ENCODE measurements around the gene IL17REL. TPM values are rescaled to one million over a fixed set of nuclear protein-coding genes. Genes with fewer than 3 reads are reported as not detected.
"Not testable (repeated sequence)": the region's sequence is repeated elsewhere in the genome, so short reads cannot be mapped to it uniquely, and the experiment has no call there.

IL17REL gene
- polyA plus RNA-seq, 1 experiment: not detected

GRCh38 chr22:49986325-49986724 is 26.2 kb downstream of the IL17REL start:
- Histone ChIP-seq H3K4me3 (ENCODE audit: low read depth, low read length) (no peak overlapping the region), H3K36me3 (ENCODE audit: control insufficient read depth, insufficient read depth, low read length) (no peaks in the 10 kb centered on the region), H3K27me3 (ENCODE audit: control insufficient read depth, insufficient read depth, low read length) (peaks cover 10% of the 10 kb centered on the region)
- ChIA-PET POLR2A (no interaction called here), CTCF (no interaction called here)
- DNase-seq (ENCODE audit: low read depth): no peak
- TF ChIP-seq CTCF (IDR thresholded peaks at IDR 0.05; ENCODE audit: insufficient read depth, low read depth, low read length): no peak

DNA sequence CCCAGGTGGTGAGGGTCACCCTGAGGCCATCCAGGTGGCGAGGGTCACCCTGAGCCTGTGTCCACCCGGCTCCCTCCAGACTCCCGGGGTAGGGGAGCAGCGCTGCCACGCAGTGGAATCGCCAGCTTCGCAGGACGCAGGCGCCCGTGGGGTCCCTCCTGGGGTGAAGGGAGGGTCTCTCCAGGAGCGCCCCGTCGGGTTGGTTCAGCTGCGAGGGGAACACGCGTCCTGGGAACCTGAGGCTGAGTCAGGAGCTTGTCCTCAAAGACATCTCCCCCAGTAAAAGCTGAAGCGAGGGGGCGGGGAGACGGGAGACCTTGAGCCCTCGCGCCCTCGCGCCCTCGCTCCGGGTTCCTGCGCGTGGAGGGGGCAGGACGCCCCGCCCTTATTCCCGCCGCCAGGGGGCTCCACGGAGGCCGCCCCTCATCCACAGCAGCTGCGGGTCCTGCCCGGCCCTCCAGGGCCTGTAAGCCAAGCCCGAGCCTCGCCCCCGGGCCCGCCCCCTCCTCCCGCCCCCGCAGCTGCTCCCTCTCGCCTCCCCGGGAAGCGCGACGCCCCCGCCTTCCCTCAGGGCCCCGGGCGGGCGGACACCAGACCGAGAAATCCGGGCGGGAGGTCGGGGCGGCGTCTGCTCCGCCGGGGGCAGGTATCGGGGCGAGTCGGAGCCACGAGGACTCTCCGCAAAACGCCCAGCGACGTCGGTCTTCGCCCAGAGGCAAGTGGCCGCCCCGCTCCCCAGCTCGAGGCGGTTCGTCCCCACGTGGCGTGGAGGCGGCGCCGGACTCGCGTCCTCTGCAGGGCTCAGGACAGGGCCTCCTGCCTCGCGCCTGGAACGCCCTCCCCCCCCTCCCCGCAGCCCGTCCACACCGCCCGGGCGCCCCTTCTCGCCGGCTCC is 29.2 kb downstream of the IL17REL start:
- POLR2A ChIA-PET: no interaction called here
- Histone ChIP-seq H3K4me3 (ENCODE audit: low read depth, low read length) (peak overlapping the region; percentile 8; the same call in 1 of the 2 replicates), H3K27me3 (ENCODE audit: control insufficient read depth, insufficient read depth, low read length) (peaks cover 10% of the 10 kb centered on the region), H3K36me3 (ENCODE audit: control insufficient read depth, insufficient read depth, low read length) (no peaks in the 10 kb centered on the region)
- DNase-seq (ENCODE audit: low read depth): no peak
- peak; percentile 48 for TF ChIP-seq CTCF (IDR thresholded peaks at IDR 0.05; ENCODE audit: insufficient read depth, low read depth, low read length)
- CTCF ChIA-PET: interaction anchor here (1.1 to 3.3 kb wide), 7 partner anchors 10 to 134 kb away, joined by 3 to 25 read pairs (median 3); no protein-coding TSS in a partner anchor

- H3K36me3 ChIP-seq (ENCODE audit: control insufficient read depth, insufficient read depth, low read length); DNase-seq (ENCODE audit: low read depth); H3K4me3 ChIP-seq (ENCODE audit: low read depth, low read length); H3K27me3 ChIP-seq (ENCODE audit: control insufficient read depth, insufficient read depth, low read length); POLR2A ChIA-PET: not testable (repeated sequence)
- CTCF ChIA-PET: interaction anchor here (0.6 to 3.3 kb wide), 3 partner anchors 12 to 51 kb away, joined by 3 to 25 read pairs (median 7); no protein-coding TSS in a partner anchor
These were observed 30.8 kb downstream of the IL17REL start for GRCh38 chr22:49981799-49982198.

DNA sequence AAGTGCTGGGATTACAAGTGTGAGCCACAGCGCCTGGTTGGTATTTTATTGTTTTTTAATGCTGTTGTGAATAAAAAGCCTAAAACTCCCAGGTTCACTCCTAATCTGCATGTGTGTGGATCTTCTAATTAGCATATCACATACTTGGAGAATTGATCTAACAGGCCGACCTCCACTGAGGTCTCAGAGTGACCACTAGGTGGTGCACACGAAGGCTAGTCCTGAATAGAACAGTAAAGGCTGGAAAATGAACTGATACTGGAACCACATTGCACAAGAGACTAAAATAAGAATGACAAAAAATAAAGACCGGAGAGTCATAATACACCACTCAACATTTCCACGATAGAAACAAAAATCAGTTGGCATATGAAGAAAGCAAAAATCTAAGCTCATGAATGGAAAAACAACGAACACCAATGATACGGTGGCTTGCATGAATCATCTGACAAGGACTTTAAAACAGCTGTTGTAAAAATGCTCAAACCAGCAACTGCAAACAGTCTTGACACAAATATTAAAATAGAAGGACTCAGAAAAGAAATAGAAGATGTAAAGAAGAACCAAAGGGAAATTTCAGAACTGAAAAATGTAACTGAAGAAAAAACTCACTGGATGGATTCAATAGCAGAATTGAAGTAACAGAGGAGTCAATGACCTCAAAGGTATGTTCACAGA is 32.8 kb downstream of the IL17REL start:
- ChIA-PET CTCF (interaction anchor here (0.7 to 1.8 kb wide), 3 partner anchors 9 to 51 kb away, joined by 3 to 4 read pairs (median 3); no protein-coding TSS in a partner anchor), POLR2A (no interaction called here)
- peak; percentile 66 for TF ChIP-seq CTCF (IDR thresholded peaks at IDR 0.05; ENCODE audit: insufficient read depth, low read depth, low read length)
- peaks cover 8% of the 10 kb centered on the region for H3K27me3 ChIP-seq (ENCODE audit: control insufficient read depth, insufficient read depth, low read length)
- H3K36me3 ChIP-seq (ENCODE audit: control insufficient read depth, insufficient read depth, low read length): no peaks in the 10 kb centered on the region
- no peak overlapping the region for H3K4me3 ChIP-seq (ENCODE audit: low read depth, low read length)
- no peak for DNase-seq (ENCODE audit: low read depth)

- TF ChIP-seq CTCF (IDR thresholded peaks at IDR 0.05; ENCODE audit: insufficient read depth, low read depth, low read length): no peak
These were observed 35.0 kb downstream of the IL17REL start for GRCh38 chr22:49977578-49977977.

More at GRCh38 chr22:49977578-49977977, 35.0 kb downstream of the IL17REL start:
- Histone ChIP-seq H3K27me3 (ENCODE audit: control insufficient read depth, insufficient read depth, low read length) (no peaks in the 10 kb centered on the region), H3K36me3 (ENCODE audit: control insufficient read depth, insufficient read depth, low read length) (no peaks in the 10 kb centered on the region), H3K4me3 (ENCODE audit: low read depth, low read length) (no peak overlapping the region)
- ChIA-PET POLR2A (no interaction called here), CTCF (interaction anchor here (1.8 kb wide), 1 partner anchor 53 kb away, joined by 3 read pairs; no protein-coding TSS in a partner anchor)
- DNase-seq (ENCODE audit: low read depth): no peak
